NCI-H345 (cell line): ENCODE results near the gene AGR2.
A peak's percentile ranks its signal among the peaks of the same experiment; 100 is the strongest.

ENCODE experiments used
- DNase-seq: peaks from one replicate; lab custom pipeline; 2025; lab: John Stamatoyannopoulos, UW

AGR2 gene

GRCh38 chr7:16812542-16813231, 7.9 kb upstream of the AGR2 start:
- no peak for DNase-seq

GRCh38 chr7:16811551-16811950, 6.8 kb upstream of the AGR2 start:
- no peak for DNase-seq

DNA sequence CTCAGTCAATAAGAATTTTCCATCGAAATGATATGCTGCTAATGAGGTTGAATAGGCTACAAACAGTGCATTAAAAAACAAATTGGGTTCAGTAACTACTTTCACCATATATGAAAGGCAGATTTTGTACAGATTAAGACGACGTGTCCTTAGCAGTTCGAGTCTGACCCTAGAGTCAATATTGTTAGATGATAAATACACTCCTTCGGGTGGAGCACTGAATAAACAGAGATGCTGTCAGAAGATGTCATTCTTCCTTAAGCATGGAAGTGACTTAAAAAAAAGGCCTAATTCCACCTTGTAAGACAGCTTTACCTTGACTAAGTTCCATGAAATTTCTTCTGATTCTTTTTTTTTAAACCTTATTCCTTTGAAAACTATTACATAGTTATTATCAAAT, 5.8 kb upstream of the AGR2 start:
- no peak for DNase-seq

- no peak for DNase-seq
Measured at GRCh38 chr7:16810112-16810511, 5.3 kb upstream of the AGR2 start.

GRCh38 chr7:16805441-16805840, 642 bp upstream of the AGR2 start:
- no peak for DNase-seq

DNA sequence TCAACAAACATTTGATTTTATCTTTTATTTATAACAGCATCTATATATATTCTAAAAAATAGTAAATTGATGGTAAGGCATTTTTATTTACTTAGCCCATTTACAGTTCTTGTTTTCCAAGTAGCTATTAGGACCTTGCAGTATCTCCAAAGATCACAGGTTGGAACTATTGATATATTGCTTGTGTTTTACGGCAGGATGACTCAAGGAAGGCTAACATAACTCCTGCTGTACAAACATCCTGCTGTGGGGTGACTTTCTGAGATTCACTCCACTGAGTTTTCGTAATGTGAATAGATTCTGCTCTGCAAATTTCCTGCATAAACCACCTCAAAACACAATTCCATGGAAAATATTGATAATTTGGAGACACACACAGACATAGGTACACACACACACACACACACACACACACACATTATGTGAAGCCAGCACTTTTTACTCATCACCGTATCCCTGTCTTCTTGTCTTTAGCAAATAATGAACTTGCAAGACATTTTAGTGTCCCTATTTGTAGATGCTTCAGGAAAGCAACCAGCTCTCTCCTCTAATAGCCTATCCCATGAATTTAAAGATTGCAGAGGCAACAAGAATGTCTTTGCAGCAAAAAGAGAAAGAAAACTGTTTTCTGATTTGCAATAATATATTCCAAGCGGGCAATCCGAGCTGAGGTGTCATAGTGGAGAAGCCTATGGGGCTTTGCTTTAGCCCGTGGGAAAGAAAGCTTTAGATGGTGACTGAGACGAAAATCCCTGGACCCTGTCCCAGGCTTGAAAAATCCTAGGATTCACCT, 722 bp downstream of the AGR2 start:
- no peak for DNase-seq

GRCh38 chr7:16803125-16803524, 1.7 kb downstream of the AGR2 start:
- DNase-seq = no peak

- DNase-seq = no peak
Measured at GRCh38 chr7:16801579-16801978, 3.2 kb downstream of the AGR2 start.

DNA sequence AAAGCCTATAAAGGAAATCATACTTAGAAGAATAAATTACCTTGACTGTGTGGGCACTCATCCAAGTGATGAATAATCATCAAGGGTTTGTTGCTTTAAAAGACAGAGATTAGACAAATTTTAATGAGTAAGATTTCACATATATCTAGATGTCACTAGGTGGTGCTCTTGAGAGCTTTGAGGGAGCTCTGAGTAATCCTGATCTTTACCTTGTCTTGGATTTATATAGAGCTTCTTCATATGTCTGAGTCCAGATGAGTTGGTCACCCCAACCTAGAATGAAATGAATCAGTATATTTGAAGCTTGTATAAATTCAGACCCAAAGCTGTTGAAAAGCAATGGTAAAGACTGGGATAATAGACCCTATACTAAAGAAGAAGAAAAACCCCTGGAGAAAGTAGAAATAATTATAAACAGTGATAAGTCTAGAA, 3.7 kb downstream of the AGR2 start:
- DNase-seq = peak; percentile 41

DNA sequence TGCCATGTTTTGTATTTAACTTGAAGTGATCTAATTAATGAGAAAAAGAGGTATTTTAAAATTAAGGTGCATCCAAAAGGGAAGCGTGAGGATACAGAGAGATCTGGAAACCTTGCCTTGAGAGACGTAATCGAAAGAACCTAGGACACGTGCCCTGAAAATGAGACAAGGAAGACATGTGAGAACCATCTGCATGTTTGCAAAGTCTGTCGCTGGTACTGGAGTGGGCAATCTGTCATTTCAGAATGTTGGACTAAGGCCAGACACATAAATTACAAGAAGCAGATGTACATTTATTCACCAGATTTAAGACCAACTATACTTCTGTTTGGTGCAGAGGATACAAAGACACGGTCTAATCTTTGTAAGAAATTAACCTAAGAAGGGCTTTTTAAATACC, 9.2 kb downstream of the AGR2 start:
- DNase-seq = peak; percentile 74

DNA sequence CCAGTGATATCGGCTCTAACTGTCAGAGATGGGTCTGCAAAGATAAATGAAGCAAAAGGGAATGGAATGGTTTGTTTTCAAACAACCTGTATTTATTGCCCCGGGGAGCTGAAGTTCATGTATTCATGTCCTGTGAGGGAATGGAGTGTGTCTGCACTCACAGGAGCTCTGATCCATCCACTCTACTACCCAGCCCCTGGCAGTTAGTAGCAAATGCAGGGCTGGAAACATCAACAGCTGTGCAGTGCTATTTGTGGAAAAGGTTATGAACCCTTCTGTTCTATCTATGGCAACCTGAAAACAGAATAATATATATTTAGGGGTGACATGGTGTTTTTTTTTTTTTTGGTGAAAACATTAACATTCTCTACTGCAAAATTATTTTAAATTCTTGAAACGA, 9.8 kb downstream of the AGR2 start:
- DNase-seq = no peak

DNA sequence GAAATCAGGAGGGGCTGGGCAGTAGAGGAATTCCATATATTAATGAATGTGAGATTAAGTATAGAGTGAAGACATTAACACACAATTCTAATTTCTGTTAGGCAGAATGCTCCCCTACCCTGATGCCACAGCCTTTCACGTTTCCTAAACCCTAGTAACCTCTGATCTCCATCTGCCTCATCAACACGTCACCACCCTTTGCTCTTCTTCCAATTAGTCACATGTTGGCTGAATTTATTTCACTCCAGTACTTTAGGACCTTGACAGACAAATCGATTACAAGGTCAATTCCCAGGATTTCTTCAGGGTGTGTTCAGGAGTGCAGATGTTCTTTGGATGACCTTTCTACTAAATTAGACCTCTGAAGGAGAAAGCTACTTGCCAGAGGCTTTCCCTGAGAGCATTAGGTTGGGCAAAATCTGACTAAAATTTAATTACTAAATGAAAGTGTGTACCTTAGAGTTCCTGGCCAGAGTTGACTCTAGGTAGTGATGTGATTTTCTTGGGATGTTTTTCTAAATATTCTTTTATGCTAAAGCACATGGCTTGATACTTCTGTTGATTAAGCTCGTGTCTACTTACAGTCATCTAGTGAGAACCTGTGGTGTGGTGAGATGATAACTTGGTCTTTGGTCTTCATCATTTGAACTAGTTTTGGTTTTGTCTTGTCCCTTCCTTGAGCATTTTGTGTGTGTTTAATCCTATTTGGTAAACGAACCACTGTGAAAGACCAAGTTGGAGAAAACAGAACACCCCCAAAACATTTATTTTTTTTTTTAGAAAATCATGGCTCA, 12.7 kb downstream of the AGR2 start:
- DNase-seq = no peak

DNA sequence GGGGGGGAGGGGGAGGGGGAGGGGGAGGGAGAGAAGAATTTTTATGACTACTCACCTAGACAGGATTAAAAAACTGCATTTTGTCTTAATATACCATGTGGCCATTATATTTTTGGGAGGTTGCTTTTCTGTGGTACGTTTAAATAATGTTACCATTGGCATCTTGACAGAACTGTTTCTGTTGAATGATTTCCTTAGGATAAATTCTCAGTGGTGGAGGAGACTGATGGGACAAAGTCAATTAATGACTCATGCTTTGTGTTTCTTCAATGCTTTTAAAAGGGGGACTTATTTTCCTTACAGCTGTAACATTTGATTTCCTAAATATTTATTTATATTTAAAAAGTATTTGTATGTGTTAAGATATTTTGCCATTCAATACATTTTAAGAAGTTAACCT, 13.7 kb downstream of the AGR2 start:
- no peak for DNase-seq

GRCh38 chr7:16787127-16787526, 17.7 kb downstream of the AGR2 start:
- DNase-seq = no peak

GRCh38 chr7:16786257-16786656, 18.5 kb downstream of the AGR2 start:
- DNase-seq = no peak

- DNase-seq = no peak
Measured at GRCh38 chr7:16785846-16786245, 19.0 kb downstream of the AGR2 start.

GRCh38 chr7:16785321-16785720, 19.5 kb downstream of the AGR2 start:
- DNase-seq = peak; percentile 76

- no peak for DNase-seq
Measured at GRCh38 chr7:16780596-16780995, 24.2 kb downstream of the AGR2 start.

GRCh38 chr7:16779051-16779450, 25.7 kb downstream of the AGR2 start:
- no peak for DNase-seq

DNA sequence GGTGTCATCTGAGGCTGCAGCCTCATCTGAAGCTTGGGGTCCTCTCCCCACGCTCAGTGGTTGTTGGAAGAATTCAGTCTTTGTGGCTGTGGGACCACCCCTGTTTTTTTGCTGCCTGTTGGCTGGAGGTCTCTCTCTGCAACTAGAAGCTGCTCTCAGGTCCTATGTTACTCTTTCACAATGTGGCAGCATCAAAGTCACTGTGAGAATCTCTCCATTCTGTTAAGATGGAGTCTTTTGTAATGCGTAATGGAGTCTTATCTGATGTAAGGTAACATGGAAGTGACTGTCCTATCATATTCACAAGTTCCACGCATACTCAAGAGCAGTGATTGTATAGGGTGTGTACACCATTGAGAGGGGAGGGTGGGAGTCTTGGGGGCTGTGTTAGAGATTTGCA, 26.3 kb downstream of the AGR2 start:
- no peak for DNase-seq

DNA sequence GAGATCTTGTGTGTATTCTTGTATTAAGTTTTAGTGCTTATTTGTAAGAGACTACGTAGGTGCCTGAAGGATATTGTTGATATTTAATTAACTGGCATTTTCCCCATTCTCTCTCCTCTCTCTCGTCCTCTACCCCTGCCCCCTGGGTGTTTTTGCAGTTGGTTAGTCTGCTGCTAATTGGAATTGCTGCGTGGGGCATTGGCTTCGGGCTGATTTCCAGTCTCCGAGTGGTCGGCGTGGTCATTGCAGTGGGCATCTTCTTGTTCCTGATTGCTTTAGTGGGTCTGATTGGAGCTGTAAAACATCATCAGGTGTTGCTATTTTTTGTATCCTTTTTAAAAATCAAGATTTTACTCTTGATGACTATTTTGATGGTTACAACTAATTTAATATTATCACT, 28.7 kb downstream of the AGR2 start:
- DNase-seq = no peak

DNA sequence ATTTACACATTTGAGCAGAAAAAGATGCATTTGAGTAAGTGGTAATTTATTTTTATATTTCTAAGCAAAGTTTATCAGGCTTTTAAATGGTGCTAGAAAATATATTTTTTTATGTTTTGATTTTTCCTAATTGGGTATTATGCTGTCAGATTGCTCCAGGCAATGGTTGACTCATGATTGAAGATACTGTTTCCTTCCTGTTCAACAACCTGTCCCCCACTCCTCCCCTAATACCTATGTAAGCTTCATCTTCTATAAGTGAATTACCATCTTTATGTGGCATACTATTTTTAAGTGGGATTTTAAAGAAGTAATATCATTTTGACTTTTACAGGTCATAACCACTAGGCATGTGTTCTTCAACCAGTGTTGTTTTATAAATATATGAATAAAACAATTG, 29.8 kb downstream of the AGR2 start:
- no peak for DNase-seq

GRCh38 chr7:16774294-16774693, 30.5 kb downstream of the AGR2 start:
- no peak for DNase-seq
